GM13977 (cell line): ENCODE measurements around the gene NKD2.

Experiments
- DNase-seq: peaks from one replicate; pipeline ENCODE4 v3.0.0; 2012; ENCODE audit warnings: low spot score
- CTCF ChIP-seq: IDR thresholded peaks from 2 replicates; pipeline ENCODE4 v1.5.1; 2012; ENCODE audit warnings: mild to moderate bottlenecking, control low read depth; ENCODE audit not compliant: insufficient read depth; ENCODE audit errors: extremely low read depth, missing control alignments
- in situ Hi-C: fragments of 300-500 bp; cut with MboI; formaldehyde crosslinking; loops from one replicate; pipeline ENCODE4 v1.12.0; 2022; ENCODE audit warnings: low sequenced_read_pairs, low pct_unique_long_range_greater_than_20kb, mixed read lengths, inconsistent platforms; ENCODE audit not compliant: unreplicated experiment

Gene NKD2

DNA sequence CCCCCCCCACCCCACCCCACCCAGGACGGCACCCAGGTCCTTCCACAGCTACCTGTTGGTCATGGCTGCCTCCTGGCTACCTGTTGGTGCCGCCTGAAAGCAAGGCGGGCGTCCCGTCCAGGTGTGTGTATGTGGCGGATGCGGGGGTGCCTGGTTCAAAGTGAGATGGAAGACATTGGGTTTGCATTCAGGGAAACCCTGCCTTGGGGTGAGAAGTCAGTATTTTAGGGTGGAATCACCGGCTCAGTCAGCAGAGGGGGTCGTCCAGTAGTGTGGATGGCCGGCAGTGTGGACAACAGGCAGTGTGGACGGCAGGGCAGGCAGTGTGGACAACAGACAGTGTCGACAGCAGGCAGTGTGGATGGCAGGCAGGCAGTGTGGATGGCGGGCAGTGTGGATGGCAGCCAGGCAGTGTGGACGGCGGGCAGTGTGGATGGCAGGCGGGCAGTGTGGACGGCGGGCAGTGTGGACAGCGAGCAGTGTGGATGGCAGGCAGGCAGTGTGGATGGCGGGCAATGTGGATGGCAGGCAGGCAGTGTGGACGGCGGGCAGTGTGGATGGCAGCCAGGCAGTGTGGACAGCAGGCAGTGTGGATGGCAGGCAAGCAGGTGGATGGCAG lies 28.0 kb downstream of the NKD2 start:
- no peak for TF ChIP-seq CTCF
- DNase-seq, result no peak
- in situ Hi-C loops, result no loop called here

GRCh38 chr5:1037123-1037670 lies 28.6 kb downstream of the NKD2 start:
- TF ChIP-seq CTCF, result no peak
- DNase-seq, result no peak
- in situ Hi-C loops, result no loop called here

DNA sequence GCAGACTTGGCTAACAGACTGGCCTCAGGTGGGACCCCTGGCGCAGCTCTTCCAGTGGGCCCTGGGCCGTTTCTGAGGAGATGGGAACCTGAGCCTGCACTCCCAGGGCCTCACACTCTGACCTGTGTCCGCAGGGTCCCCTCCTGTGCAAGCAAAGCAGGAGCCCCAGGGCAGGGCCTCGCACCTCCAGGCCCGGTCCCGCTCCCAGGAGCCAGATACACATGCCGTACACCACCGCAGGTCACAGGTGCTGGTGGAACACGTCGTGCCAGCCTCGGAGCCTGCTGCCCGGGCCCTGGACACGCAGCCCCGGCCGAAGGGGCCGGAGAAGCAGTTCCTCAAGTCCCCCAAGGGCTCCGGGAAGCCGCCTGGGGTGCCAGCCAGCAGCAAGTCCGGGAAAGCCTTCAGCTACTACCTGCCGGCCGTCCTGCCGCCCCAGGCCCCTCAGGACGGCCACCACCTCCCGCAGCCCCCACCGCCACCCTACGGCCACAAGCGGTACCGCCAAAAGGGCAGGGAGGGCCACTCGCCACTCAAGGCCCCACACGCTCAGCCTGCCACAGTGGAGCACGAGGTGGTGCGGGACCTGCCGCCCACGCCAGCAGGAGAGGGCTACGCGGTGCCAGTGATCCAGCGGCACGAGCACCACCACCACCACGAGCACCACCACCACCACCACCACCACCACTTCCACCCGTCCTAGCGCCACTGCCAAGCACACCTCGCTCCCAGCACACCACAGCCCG lies 29.2 kb downstream of the NKD2 start:
- in situ Hi-C loops, result no loop called here
- no peak for TF ChIP-seq CTCF
- DNase-seq, result no peak

GRCh38 chr5:1038417-1039209 lies 30.0 kb downstream of the NKD2 start:
- TF ChIP-seq CTCF, result no peak
- DNase-seq, result no peak
- in situ Hi-C loops, result no loop called here

DNA sequence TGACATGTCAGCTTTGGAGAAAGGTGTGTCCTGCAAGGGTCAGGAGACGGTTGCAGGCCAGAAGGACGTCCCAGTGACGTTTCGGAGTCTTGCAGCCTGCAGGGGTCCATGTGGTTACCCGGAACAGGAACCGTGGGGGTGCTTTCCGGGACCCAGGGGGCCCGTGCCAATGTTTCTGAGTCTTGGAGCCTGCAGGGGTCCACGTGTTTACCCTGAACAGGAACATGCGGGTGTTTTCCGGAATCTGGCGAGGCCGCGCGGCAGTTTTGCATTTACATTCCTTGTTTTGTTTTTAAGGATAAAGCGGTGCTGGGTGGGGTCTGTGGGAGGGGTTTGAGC lies 30.6 kb downstream of the NKD2 start:
- no peak for DNase-seq
- in situ Hi-C loops, result no loop called here
- TF ChIP-seq CTCF, result no peak

DNA sequence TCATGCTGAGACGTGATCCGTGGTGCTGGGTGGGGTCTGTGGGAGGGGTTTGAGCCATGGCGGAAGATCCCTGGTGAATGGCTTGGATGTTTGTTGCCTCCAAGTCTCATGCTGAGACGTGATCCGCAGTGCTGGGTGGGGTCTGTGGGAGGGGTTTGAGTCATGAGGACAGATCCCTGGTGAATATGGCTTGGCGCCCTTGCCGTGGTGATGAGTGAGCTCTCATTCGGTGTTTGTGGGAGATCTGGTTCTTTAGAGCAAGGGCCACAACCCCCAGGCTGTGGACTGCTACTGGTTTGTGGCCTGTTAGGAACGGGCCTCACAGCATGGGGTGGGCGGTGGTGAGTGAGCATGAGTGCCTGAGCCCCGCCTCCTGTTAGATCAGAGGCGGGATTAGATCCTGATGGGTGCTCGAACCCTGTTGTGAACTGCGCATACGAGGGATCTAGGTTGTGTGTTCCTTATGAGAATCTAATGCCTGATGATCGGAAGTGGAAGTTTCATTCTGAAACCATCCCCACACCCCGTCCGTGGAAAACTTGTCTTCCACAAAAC lies 31.2 kb downstream of the NKD2 start:
- in situ Hi-C loops, result no loop called here
- no peak for TF ChIP-seq CTCF
- no peak for DNase-seq
